BE2C (cell line): ENCODE measurements around the gene PLEKHM1. TPM values are rescaled to one million over a fixed set of nuclear protein-coding genes. Genes with fewer than 3 reads are reported as not detected.
"Not testable (repeated sequence)": the region's sequence is repeated elsewhere in the genome, so short reads cannot be mapped to it uniquely, and the experiment has no call there.

ENCODE experiments used
- DNase-seq: peaks from one replicate; pipeline ENCODE4 v3.0.0-alpha.2; 2020
- H3K27me3 ChIP-seq: fragments of 250-450 bp; sonication (Bioruptor Pico); 2 replicates; pipeline ENCODE4 v1.5.1; 2020; ENCODE audit warnings: mild to moderate bottlenecking
- H3K36me3 ChIP-seq: fragments of 250-450 bp; sonication (Bioruptor Pico); 2 replicates; pipeline ENCODE4 v1.5.1; 2020; ENCODE audit warnings: mild to moderate bottlenecking
- H3K4me1 ChIP-seq: fragments of 250-450 bp; sonication (Bioruptor Pico); 2 replicates; pipeline ENCODE4 v1.5.1; 2020
- H3K4me3 ChIP-seq: 2 replicates; pipeline ENCODE4 v1.5.1; 2011; ENCODE audit warnings: low read depth, low read length
- H3K9me3 ChIP-seq: fragments of 250-450 bp; sonication (Bioruptor Pico); 2 replicates; pipeline ENCODE4 v1.5.1; 2020
- polyA plus RNA-seq: library from polyadenylated mRNA; unstranded; fragments of >200 nt; gene quantifications from one replicate; pipeline ENCODE4 v1.2.1, GENCODE V29; 2012; ENCODE audit warnings: low read depth, missing spikeins; ENCODE audit not compliant: insufficient read length, insufficient read depth
- TF ChIP-seq, protein P1 (sequence below): IDR thresholded peaks from 2 replicates; pipeline ENCODE4 v1.5.1; 2012; ENCODE audit warnings: mild to moderate bottlenecking, low read depth, low read length

PLEKHM1 gene
- 23.3 TPM for polyA plus RNA-seq

DNA sequence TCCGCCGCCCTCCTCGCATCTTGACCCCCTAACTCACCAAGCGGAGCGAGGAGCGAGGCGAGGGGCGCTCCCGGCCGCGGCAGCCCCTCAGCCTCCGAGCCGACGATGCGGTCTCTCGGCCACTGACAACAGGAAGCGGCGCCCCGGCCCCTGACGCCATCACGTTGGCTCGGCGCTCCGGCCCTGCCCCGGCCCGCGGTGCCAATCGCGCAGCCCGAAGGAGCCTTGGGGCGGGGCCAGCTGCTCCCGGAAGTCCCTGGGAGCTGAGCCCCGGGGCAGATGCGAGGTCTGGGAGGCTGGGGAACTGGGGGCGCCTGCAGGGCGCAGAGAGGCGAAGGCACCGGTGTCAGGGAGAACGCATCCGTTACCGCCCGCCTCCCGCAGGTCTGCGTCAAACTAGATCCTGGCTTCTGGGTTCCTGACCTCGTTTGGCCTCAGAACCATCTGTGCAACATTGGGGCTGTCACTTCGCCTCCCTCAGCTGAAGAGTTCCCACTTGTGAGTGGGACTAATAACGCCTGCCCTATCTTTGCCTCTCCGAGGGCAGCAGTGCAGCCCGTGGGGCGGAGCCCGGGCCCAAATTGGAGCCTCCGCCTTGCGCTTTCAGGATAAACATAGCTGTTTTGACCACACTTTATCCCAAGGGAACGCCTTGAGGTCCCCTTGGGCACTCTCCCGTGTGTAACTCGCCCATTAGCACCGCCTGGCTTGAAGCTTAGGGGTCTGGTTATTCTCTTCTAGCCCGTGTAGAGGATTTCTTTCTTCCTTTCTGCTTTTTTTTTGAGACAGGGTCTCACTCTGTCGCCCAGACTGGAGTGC lies at the start of gene PLEKHM1:
TSS of gene PLEKHM1 (minus strand) at position 107 of the 819 bp plus-strand sequence. CDS start 8,237 bp downstream, outside the sequence.
- H3K4me3 ChIP-seq = peak within 1 kb of the TSS; percentile 63
- not testable (repeated sequence) for H3K4me1 ChIP-seq, H3K9me3 ChIP-seq, H3K36me3 ChIP-seq, H3K27me3 ChIP-seq
- DNase-seq = peak; percentile 93

DNA sequence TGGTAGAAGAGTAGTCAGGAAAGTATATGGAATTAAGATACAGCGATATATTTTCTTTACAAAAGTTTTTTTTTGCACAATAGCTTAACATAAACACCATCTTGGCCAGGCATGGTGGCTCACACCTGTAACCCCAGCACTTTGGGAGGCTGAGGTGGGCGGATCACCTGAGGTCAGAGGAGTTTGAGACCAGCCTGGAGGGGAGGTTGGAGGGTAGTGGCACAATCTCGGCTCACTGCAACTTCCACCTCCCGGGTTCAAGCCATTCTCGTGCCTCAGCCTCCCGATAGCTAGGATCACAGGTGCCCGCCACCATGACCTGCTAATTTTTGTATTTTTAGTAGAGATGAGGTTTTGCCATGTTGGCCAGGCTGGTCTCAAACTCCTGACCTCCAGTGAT lies 47.6 kb upstream of the PLEKHM1 start:
- not testable (repeated sequence) for H3K27me3 ChIP-seq, H3K36me3 ChIP-seq, DNase-seq, H3K9me3 ChIP-seq, H3K4me3 ChIP-seq, H3K4me1 ChIP-seq

- not testable (repeated sequence) for H3K4me1 ChIP-seq, DNase-seq, H3K36me3 ChIP-seq, H3K27me3 ChIP-seq, H3K4me3 ChIP-seq, H3K9me3 ChIP-seq
Measured at GRCh38 chr17:45506072-45506471, 15.6 kb upstream of the PLEKHM1 start.

DNA sequence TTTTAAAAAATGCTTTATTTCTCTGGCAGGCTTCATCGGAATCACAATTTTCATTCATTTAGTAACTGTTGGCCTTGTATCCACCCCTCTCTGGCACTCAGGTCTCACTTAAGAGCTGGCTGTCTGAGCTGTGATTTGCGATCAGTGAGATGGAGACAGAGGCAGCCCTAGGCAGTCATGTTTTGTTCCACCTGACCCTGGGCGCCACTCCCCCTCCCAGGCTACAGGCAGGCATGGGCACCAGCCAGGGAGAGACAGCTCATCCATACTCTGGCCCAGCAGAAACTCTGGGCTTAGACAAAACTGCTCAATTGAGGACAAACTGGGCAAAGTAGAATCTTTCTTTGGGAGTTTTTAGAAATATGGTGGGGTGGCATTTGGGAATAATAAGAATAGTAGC lies 14.7 kb upstream of the PLEKHM1 start:
- not testable (repeated sequence) for H3K27me3 ChIP-seq, H3K36me3 ChIP-seq, H3K9me3 ChIP-seq, H3K4me1 ChIP-seq, H3K4me3 ChIP-seq
- peak; percentile 31 for DNase-seq

- TF ChIP-seq, protein P1, sequence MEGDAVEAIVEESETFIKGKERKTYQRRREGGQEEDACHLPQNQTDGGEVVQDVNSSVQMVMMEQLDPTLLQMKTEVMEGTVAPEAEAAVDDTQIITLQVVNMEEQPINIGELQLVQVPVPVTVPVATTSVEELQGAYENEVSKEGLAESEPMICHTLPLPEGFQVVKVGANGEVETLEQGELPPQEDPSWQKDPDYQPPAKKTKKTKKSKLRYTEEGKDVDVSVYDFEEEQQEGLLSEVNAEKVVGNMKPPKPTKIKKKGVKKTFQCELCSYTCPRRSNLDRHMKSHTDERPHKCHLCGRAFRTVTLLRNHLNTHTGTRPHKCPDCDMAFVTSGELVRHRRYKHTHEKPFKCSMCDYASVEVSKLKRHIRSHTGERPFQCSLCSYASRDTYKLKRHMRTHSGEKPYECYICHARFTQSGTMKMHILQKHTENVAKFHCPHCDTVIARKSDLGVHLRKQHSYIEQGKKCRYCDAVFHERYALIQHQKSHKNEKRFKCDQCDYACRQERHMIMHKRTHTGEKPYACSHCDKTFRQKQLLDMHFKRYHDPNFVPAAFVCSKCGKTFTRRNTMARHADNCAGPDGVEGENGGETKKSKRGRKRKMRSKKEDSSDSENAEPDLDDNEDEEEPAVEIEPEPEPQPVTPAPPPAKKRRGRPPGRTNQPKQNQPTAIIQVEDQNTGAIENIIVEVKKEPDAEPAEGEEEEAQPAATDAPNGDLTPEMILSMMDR = 0 out of 2 replicates have a peak, but pooled peaks have one; percentile 28
- peak; percentile 16 for DNase-seq
- H3K4me3 ChIP-seq, H3K27me3 ChIP-seq, H3K9me3 ChIP-seq, H3K36me3 ChIP-seq, H3K4me1 ChIP-seq: not testable (repeated sequence)
Measured at GRCh38 chr17:45501092-45501707, 10.7 kb upstream of the PLEKHM1 start.

GRCh38 chr17:45500478-45500877 lies 10.0 kb upstream of the PLEKHM1 start:
- not testable (repeated sequence) for H3K27me3 ChIP-seq, H3K36me3 ChIP-seq, H3K9me3 ChIP-seq, DNase-seq, H3K4me1 ChIP-seq, H3K4me3 ChIP-seq

- H3K4me1 ChIP-seq, H3K9me3 ChIP-seq, DNase-seq, H3K27me3 ChIP-seq, H3K4me3 ChIP-seq, H3K36me3 ChIP-seq: not testable (repeated sequence)
Measured at GRCh38 chr17:45499208-45499607, 8.7 kb upstream of the PLEKHM1 start.

- H3K4me3 ChIP-seq, H3K4me1 ChIP-seq, H3K9me3 ChIP-seq, DNase-seq, H3K36me3 ChIP-seq, H3K27me3 ChIP-seq: not testable (repeated sequence)
Measured at GRCh38 chr17:45498377-45498776, 7.9 kb upstream of the PLEKHM1 start.

- not testable (repeated sequence) for DNase-seq, H3K4me1 ChIP-seq, H3K36me3 ChIP-seq, H3K27me3 ChIP-seq, H3K9me3 ChIP-seq, H3K4me3 ChIP-seq
Measured at GRCh38 chr17:45497449-45497848, 6.9 kb upstream of the PLEKHM1 start.

- H3K36me3 ChIP-seq, H3K27me3 ChIP-seq, H3K4me1 ChIP-seq, H3K9me3 ChIP-seq, H3K4me3 ChIP-seq, DNase-seq: not testable (repeated sequence)
Measured at GRCh38 chr17:45496507-45496906, 6.0 kb upstream of the PLEKHM1 start.

DNA sequence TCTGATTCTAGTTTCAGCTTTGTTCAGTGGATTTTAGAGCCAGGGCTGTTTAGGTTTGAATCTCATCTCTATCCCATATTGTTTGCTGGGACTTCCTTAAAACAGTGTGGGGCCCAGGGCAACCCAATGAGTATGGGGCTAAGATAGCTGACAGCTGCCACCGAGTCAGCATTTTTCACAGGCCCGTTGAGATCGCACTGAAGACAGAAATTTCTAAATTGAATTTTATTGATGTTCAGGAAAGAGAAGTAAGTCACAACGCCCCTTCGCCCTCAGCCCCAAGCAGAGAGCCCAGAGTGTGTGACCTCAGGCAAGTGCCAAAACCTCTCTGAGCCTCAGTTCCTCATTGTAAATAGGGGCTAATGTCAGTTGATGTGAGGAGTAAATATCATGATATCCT lies 4.0 kb upstream of the PLEKHM1 start:
- not testable (repeated sequence) for H3K4me1 ChIP-seq, H3K4me3 ChIP-seq, H3K9me3 ChIP-seq, H3K27me3 ChIP-seq, H3K36me3 ChIP-seq, DNase-seq

GRCh38 chr17:45492156-45492555 lies 1.6 kb upstream of the PLEKHM1 start:
- not testable (repeated sequence) for H3K4me1 ChIP-seq, H3K9me3 ChIP-seq, H3K36me3 ChIP-seq, H3K4me3 ChIP-seq, H3K27me3 ChIP-seq, DNase-seq

DNA sequence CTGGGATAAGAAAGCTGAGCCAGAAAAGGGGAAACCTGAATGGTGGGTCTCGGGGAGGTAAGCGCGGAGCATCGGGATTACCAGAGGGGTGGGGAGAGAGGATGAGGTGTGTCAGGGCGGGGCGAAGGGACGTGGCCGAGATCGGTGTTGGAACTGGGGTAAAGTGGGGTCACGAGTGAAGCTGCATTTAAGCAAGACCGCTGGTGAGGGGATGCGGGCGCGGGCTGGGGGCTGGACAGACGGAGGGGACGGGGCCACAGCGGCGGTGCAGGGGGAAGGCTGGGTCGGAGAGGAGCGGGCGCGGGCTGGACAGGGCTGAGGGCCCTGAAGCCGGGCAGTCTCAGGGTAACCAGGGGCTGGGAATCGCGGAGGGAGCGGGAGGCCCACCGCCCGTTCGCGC lies 323 bp downstream of the PLEKHM1 start:
- not testable (repeated sequence) for H3K9me3 ChIP-seq, H3K4me1 ChIP-seq, H3K27me3 ChIP-seq, H3K36me3 ChIP-seq
- DNase-seq = peak; percentile 11
- peak overlapping the region; percentile 60 for H3K4me3 ChIP-seq

DNA sequence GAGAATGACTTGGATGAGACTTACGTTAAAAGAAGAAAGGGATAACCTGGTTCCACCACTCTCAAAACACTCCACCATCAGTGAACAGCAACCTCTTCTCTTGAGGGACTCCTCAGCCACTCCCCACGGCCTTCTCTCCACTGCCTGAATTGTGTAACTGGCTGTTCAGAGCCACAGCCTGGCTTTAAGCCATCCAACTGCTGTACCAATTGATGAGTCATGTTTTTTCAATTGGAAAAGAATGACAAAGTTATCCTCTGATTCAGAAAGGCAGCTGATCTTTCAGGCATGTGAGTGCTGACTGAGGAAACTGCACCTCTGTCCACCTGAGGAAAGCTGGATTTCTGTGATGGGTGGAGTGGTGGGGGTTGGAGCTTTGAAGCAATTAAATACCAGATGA lies 2.8 kb downstream of the PLEKHM1 start:
- not testable (repeated sequence) for H3K36me3 ChIP-seq, H3K9me3 ChIP-seq, H3K4me3 ChIP-seq, H3K27me3 ChIP-seq, H3K4me1 ChIP-seq
- peak; percentile 56 for DNase-seq

DNA sequence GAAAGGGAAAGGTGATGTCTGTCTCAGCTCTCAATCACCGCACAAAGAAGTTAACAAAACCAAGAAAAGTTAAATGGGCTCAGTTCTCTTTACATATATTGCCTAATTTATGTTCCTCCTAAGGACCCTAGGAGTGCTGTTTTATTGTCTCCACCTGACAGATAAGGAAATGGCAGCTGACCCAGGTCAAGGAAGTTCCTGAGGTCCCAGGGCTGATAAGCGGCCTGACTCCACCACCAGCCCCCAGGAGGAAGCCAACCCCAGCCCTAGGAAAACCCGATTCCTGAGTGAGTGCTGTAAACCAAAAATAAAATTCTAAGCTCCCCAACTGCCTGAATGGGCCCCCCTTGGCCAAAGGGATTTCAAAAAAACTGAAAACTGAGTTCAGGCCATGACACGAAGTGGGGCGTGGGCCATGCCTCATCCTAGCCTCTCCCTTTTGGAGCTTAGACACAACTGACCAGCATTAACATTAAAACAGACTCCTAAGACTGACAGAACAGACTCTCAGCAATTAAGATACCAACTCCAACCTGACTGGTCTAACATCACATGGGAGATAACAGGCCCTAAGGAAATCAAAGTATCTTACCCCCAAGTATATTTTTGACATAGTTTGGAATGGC lies 6.8 kb downstream of the PLEKHM1 start:
- not testable (repeated sequence) for DNase-seq, H3K4me1 ChIP-seq, H3K4me3 ChIP-seq, H3K27me3 ChIP-seq, H3K9me3 ChIP-seq, H3K36me3 ChIP-seq
